ENCODE results near the gene ACTN1.

ACTN1 gene

GRCh38 chr14:68928770-68929550 lies 50.1 kb downstream of the ACTN1 start:
- TF ChIP-seq ZFHX2 (tag by site-specific recombination; conservative IDR thresholded peaks at IDR 0.05) (0 out of 2 replicates have a peak, but pooled peaks have one; percentile 20), EGR2 (tag by site-specific recombination; IDR thresholded peaks at IDR 0.05; ENCODE audit: low read depth) (peak; percentile 33; the same call in 1 of the 2 replicates), REPIN1 (tag by site-specific recombination; IDR thresholded peaks at IDR 0.05; ENCODE audit: low read depth) (no peak)
- Histone ChIP-seq H3K4me1 (ENCODE audit: control insufficient read depth, insufficient read depth, low read length) (no peaks in the 10 kb centered on the region), H3K4me3 (ENCODE audit: low read depth, low read length) (no peak overlapping the region), H3K27ac (ENCODE audit: extremely low read depth, low read depth, low read length) (no peak overlapping the region), H3K36me3 (ENCODE audit: control insufficient read depth in 2 of 2, insufficient read depth in 1 of 2, low read length in 2 of 2) (peaks cover 0 to 14% of the 10 kb centered on the region in 2 experiments; a peak in 1 of 3 replicates), H3K9me3 (ENCODE audit: control insufficient read depth, insufficient read depth, low read depth, low read length) (no peaks in the 10 kb centered on the region)
- CTCF ChIA-PET = interaction anchor here (0.6 to 0.9 kb wide), 3 partner anchors 12 to 17 kb away, joined by 3 to 5 read pairs (median 4); no protein-coding TSS in a partner anchor
- POLR2A ChIA-PET = interaction anchor here (0.8 kb wide), 1 partner anchor 11 kb away, joined by 3 read pairs; no protein-coding TSS in a partner anchor

GRCh38 chr14:68927956-68928675 lies 51.0 kb downstream of the ACTN1 start:
- Histone ChIP-seq H3K4me1 (ENCODE audit: control insufficient read depth, insufficient read depth, low read length) (no peaks in the 10 kb centered on the region), H3K9me3 (ENCODE audit: control insufficient read depth, insufficient read depth, low read depth, low read length) (no peaks in the 10 kb centered on the region), H3K4me3 (ENCODE audit: low read depth, low read length) (no peak overlapping the region), H3K27ac (ENCODE audit: extremely low read depth, low read depth, low read length) (no peak overlapping the region), H3K36me3 (ENCODE audit: control insufficient read depth in 2 of 2, insufficient read depth in 1 of 2, low read length in 2 of 2) (peaks cover 0 to 17% of the 10 kb centered on the region in 2 experiments; a peak in 1 of 3 replicates)
- POLR2A ChIA-PET = interaction anchor here (0.8 kb wide), 1 partner anchor 12 kb away, joined by 3 read pairs; no protein-coding TSS in a partner anchor
- CTCF ChIA-PET = interaction anchor here (0.6 to 4.2 kb wide), 4 partner anchors 14 to 129 kb away, joined by 3 to 33 read pairs (median 4); no protein-coding TSS in a partner anchor
- TF ChIP-seq ZNF302 (tag by site-specific recombination; IDR thresholded peaks at IDR 0.05; ENCODE audit: low read depth) (no peak), ZNF521 (tag by site-specific recombination; IDR thresholded peaks at IDR 0.05) (no peak), ZNF791 (tag by site-specific recombination; IDR thresholded peaks at IDR 0.05) (no peak), ZNF133 (tag by site-specific recombination; IDR thresholded peaks at IDR 0.05) (no peak), ZNF747 (tag by site-specific recombination; IDR thresholded peaks at IDR 0.05) (no peak), KLF7 (tag by site-specific recombination; IDR thresholded peaks at IDR 0.05; ENCODE audit: borderline replicate concordance) (no peak), ZNF501 (tag by site-specific recombination; IDR thresholded peaks at IDR 0.05) (no peak), ZNF530 (tag by site-specific recombination; IDR thresholded peaks at IDR 0.05; ENCODE audit: low read depth) (no peak), ZNF76 (tag by site-specific recombination; IDR thresholded peaks at IDR 0.05; ENCODE audit: borderline replicate concordance, low read depth) (no peak), ZNF692 (tag by site-specific recombination; IDR thresholded peaks at IDR 0.05) (no peak), ZNF549 (tag by site-specific recombination; IDR thresholded peaks at IDR 0.05) (no peak), ZNF324 (tag by site-specific recombination; IDR thresholded peaks at IDR 0.05) (no peak), ZNF354C (tag by site-specific recombination; IDR thresholded peaks at IDR 0.05; ENCODE audit: borderline replicate concordance, low read depth) (no peak)

- Histone ChIP-seq H3K36me3 (ENCODE audit: control insufficient read depth in 2 of 2, insufficient read depth in 1 of 2, low read length in 2 of 2) (peaks cover 0 to 17% of the 10 kb centered on the region in 2 experiments; a peak in 1 of 3 replicates), H3K4me1 (ENCODE audit: control insufficient read depth, insufficient read depth, low read length) (no peaks in the 10 kb centered on the region; the same call in 1 of the 2 replicates), H3K9me3 (ENCODE audit: control insufficient read depth, insufficient read depth, low read depth, low read length) (no peaks in the 10 kb centered on the region), H3K4me3 (ENCODE audit: low read depth, low read length) (no peak overlapping the region), H3K27ac (ENCODE audit: extremely low read depth, low read depth, low read length) (no peak overlapping the region)
- CTCF ChIA-PET = interaction anchor here (0.7 to 4.6 kb wide), 9 partner anchors 13 to 180 kb away, joined by 3 to 33 read pairs (median 4); no protein-coding TSS in a partner anchor
- POLR2A ChIA-PET = interaction anchor here (1.5 kb wide), 1 partner anchor 13 kb away, joined by 5 read pairs; no protein-coding TSS in a partner anchor
- TF ChIP-seq ZNF311 (tag by site-specific recombination; IDR thresholded peaks at IDR 0.05; ENCODE audit: borderline replicate concordance) (no peak), ZNF114 (tag by site-specific recombination; IDR thresholded peaks at IDR 0.05) (no peak), GLI4 (tag by site-specific recombination; IDR thresholded peaks at IDR 0.05) (no peak), SCRT2 (tag by site-specific recombination; IDR thresholded peaks at IDR 0.05) (no peak), ZNF423 (tag by site-specific recombination; IDR thresholded peaks at IDR 0.05) (no peak), KLF10 (tag by site-specific recombination; IDR thresholded peaks at IDR 0.05) (no peak), IKZF3 (tag by site-specific recombination; IDR thresholded peaks at IDR 0.05) (no peak), ZNF148 (tag by site-specific recombination; IDR thresholded peaks at IDR 0.05; ENCODE audit: borderline replicate concordance) (no peak), ZNF621 (tag by site-specific recombination; IDR thresholded peaks at IDR 0.05) (no peak), ZBTB21 (tag by site-specific recombination; IDR thresholded peaks at IDR 0.05) (no peak), ZNF140 (tag by site-specific recombination; IDR thresholded peaks at IDR 0.05) (no peak)
Measured at GRCh38 chr14:68927089-68927488, 52.0 kb downstream of the ACTN1 start.
